Measurements from ENCODE around the gene NTRK2.

- TF ChIP-seq, protein P1, sequence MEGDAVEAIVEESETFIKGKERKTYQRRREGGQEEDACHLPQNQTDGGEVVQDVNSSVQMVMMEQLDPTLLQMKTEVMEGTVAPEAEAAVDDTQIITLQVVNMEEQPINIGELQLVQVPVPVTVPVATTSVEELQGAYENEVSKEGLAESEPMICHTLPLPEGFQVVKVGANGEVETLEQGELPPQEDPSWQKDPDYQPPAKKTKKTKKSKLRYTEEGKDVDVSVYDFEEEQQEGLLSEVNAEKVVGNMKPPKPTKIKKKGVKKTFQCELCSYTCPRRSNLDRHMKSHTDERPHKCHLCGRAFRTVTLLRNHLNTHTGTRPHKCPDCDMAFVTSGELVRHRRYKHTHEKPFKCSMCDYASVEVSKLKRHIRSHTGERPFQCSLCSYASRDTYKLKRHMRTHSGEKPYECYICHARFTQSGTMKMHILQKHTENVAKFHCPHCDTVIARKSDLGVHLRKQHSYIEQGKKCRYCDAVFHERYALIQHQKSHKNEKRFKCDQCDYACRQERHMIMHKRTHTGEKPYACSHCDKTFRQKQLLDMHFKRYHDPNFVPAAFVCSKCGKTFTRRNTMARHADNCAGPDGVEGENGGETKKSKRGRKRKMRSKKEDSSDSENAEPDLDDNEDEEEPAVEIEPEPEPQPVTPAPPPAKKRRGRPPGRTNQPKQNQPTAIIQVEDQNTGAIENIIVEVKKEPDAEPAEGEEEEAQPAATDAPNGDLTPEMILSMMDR (conservative IDR thresholded peaks at IDR 0.05; ENCODE audit: low read depth in 2 of 2), result no peak
- TF ChIP-seq CREB1 (CRISPR knock-in tag; IDR thresholded peaks at IDR 0.05; ENCODE audit: low read depth) (no peak), REST (IDR thresholded peaks at IDR 0.05; ENCODE audit: unreplicated experiment) (no peak), POLR2AphosphoS5 (IDR thresholded peaks at IDR 0.05; ENCODE audit: low read depth) (no peak), EZH2 (IDR thresholded peaks at IDR 0.05; ENCODE audit: low read depth, unreplicated experiment) (no peak), NANOG (IDR thresholded peaks at IDR 0.05; ENCODE audit: borderline replicate concordance) (no peak), ZNF114 (CRISPR knock-in tag; IDR thresholded peaks at IDR 0.05) (no peak), JUNB (IDR thresholded peaks at IDR 0.05; ENCODE audit: unreplicated experiment) (no peak)
These were observed 28.8 kb downstream of the NTRK2 start for GRCh38 chr9:84698323-84698722.

All from GM23338 (cell line).